GM12878 (cell line): Measurements from ENCODE around the gene CHFR. TPM values are rescaled to one million over a fixed set of nuclear protein-coding genes. Genes with fewer than 3 reads are reported as not detected.
"Not testable (repeated sequence)": the region's sequence is repeated elsewhere in the genome, so short reads cannot be mapped to it uniquely, and the experiment has no call there.

Source experiments
- ATAC-seq: fragments of 200-7000 bp; cut with Tn5 transposase; 3 replicates; pipeline ENCODE4 v1.9.1; 2020; ENCODE audit warnings: mild to moderate bottlenecking, moderate library complexity
- BruUV-seq: library from RNA; stranded (reverse); fragments of 400-500 nt; replicated peaks from 2 replicates; lab custom pipeline; 2021; lab: Mats Ljungman, UMichigan
- CTCF ChIA-PET: fragments of 300-600 bp; sonication (Branson Sonifier 250); formaldehyde crosslinking; extraction: SDS; loops from one replicate; lab custom pipeline; 2021; ENCODE audit warnings: inconsistent platforms; lab: Yijun Ruan, JAX
- POLR2A ChIA-PET: fragments of 350-600 bp; formaldehyde crosslinking; extraction: SDS; loops from one replicate; lab custom pipeline; 2021; ENCODE audit warnings: inconsistent platforms; lab: Charles Lee
- RAD21 ChIA-PET: fragments of 300-600 bp; sonication (Branson Sonifier 250); formaldehyde crosslinking; loops from one replicate; lab custom pipeline; 2023; ENCODE audit warnings: antibody characterized with exemption; ENCODE audit not compliant: unreplicated experiment; lab: Charles Lee
- SMC1A ChIA-PET: fragments of 300-600 bp; sonication (Branson Sonifier 250); formaldehyde crosslinking; loops from one replicate; lab custom pipeline; 2023; ENCODE audit not compliant: unreplicated experiment, uncharacterized antibody; lab: Charles Lee
- DNase-seq: peaks from one replicate; pipeline ENCODE4 v3.0.0-alpha.2; 2011; ENCODE audit warnings: low read depth, low spot score
- FAIRE-seq: peaks from 3 replicates; lab custom pipeline; 2011; peaks lifted over from hg19 to GRCh38; lab: Jason Lieb, UNC
- H2AFZ ChIP-seq: 2 replicates; pipeline ENCODE4 v1.6.0; 2011; ENCODE audit warnings: low read depth, low read length, control low read depth; ENCODE audit not compliant: control insufficient read depth
- H3K27ac ChIP-seq: 2 replicates; pipeline ENCODE4 v1.5.1; 2011; ENCODE audit warnings: control low read depth; ENCODE audit not compliant: control insufficient read depth, insufficient read depth
- H3K27me3 ChIP-seq, 2 experiments: replicated peaks in 1 of 2; 2 replicates each; pipeline versions ENCODE4 v1.6.0 to v1.6.1; 2011; ENCODE audit warnings: low read length in 1 of 2; ENCODE audit not compliant: control insufficient read depth in 2 of 2, insufficient read depth in 2 of 2
- H3K36me3 ChIP-seq, 2 experiments: 2 replicates each; pipeline ENCODE4 v1.5.1; 2011; ENCODE audit warnings: low read length in 1 of 2; ENCODE audit not compliant: control insufficient read depth in 2 of 2, insufficient read depth in 2 of 2
- H3K4me1 ChIP-seq: 2 replicates; pipeline ENCODE4 v1.6.1; 2011; ENCODE audit warnings: mild to moderate bottlenecking, low read length, moderate library complexity, mixed read lengths; ENCODE audit not compliant: control insufficient read depth, insufficient read depth
- H3K4me2 ChIP-seq: 2 replicates; pipeline ENCODE4 v1.6.0; 2011; ENCODE audit warnings: control low read depth; ENCODE audit not compliant: control insufficient read depth, insufficient read depth
- H3K4me3 ChIP-seq: fragments of 200-600 bp; sonication (generic); 2 replicates; pipeline ENCODE4 v1.5.1; 2016
- H3K79me2 ChIP-seq: 2 replicates; pipeline ENCODE4 v1.6.0; 2011; ENCODE audit warnings: low read length; ENCODE audit not compliant: control insufficient read depth, insufficient read depth
- H3K9ac ChIP-seq: 2 replicates; pipeline ENCODE4 v1.8.0; 2011; ENCODE audit warnings: low read length, control low read depth, mixed read lengths; ENCODE audit not compliant: control insufficient read depth, insufficient read depth
- H3K9me3 ChIP-seq: replicated peaks from 3 replicates; pipeline ENCODE4 v1.5.1; 2011; ENCODE audit warnings: mild to moderate bottlenecking, low read length; ENCODE audit not compliant: control insufficient read depth, insufficient read depth
- H4K20me1 ChIP-seq: 2 replicates; pipeline ENCODE4 v1.6.0; 2011; ENCODE audit not compliant: control insufficient read depth, insufficient read depth
- CTCF ChIP-seq, 3 experiments: IDR thresholded peaks in 2 of 3; conservative IDR thresholded peaks in 1 of 3; 2 replicates each; pipeline ENCODE4 v1.5.1; 2011; ENCODE audit warnings: low read depth in 3 of 3, low read length in 3 of 3, mild to moderate bottlenecking in 3 of 3, control low read depth in 2 of 3, moderate library complexity in 2 of 3, inconsistent platforms in 1 of 3, mixed read lengths in 1 of 3; ENCODE audit not compliant: control insufficient read depth in 2 of 3, insufficient read depth in 1 of 3; ENCODE audit errors: extremely low read depth in 1 of 3
- RAD21 ChIP-seq: IDR thresholded peaks from 2 replicates; pipeline ENCODE4 v1.6.1; 2011; ENCODE audit warnings: mild to moderate bottlenecking, low read depth, low read length, moderate library complexity; ENCODE audit not compliant: insufficient read depth
- SMC3 ChIP-seq: IDR thresholded peaks from 2 replicates; pipeline ENCODE4 v1.6.1; 2011; ENCODE audit warnings: low read length, improper control_type of control experiment, borderline replicate concordance
- WGBS: methylation state at CpG from one replicate; pipeline ENCODE4 v1.1.6; 2016; ENCODE audit warnings: low lambda C conversion rate; ENCODE audit not compliant: insufficient replicate concordance, insufficient coverage; ENCODE audit errors: missing lambda C conversion rate; 5-methylcytosine and 5-hydroxymethylcytosine counted together
- in situ Hi-C: fragments of 300-500 bp; cut with MboI; formaldehyde crosslinking; loops from 9 replicates; pipeline ENCODE4 v1.14.3; 2018; ENCODE audit warnings: mixed read lengths
- intact Hi-C: fragments of 100-400 bp; cut with micrococcal nuclease; formaldehyde crosslinking; loops from one replicate; pipeline ENCODE4 v1.14.2; 2022; ENCODE audit not compliant: unreplicated experiment
- polyA plus RNA-seq, 11 experiments: library from polyadenylated mRNA; depleted of rRNA in 4 of 11; unstranded in 6 of 11; stranded (reverse) in 5 of 11; fragments of >200 nt; fragmentation: Nextera tagmentation in 4 of 11; fragmentation: Illumina TruSeq in 1 of 11; extraction: Ambion mirVana in 4 of 11; extraction: Trizol in 1 of 11; gene quantifications; 1 replicate in 1 of 11; 2 replicates in 10 of 11; pipeline versions ENCODE4 v1.2.1 to v1.2.3, GENCODE V29; 2011 to 2016; ENCODE audit warnings: inconsistent platforms in 2 of 11, missing spikeins in 2 of 11, low read depth in 1 of 11
- total RNA-seq, 4 experiments: library from RNA; depleted of rRNA in 3 of 4; stranded (reverse); fragments of >200 nt in 3 of 4; fragmentation: Illumina TruSeq in 1 of 4; extraction: Trizol in 1 of 4; gene quantifications; 2 replicates each; pipeline versions ENCODE4 v1.2.1 to v1.2.3, GENCODE V29; 2013 to 2021
- TF ChIP-seq, protein P1 (sequence below): fragments of 450-650 bp; IDR thresholded peaks from 2 replicates; pipeline ENCODE4 v1.6.1; 2017; ENCODE audit warnings: mild to moderate bottlenecking

The CHFR gene
- total and polyA plus RNA-seq, 10 of the 15 experiments (the other 5 are each of a cell fraction or from before 2014, with no cell fraction given) = 1.1 to 49.4 (median 34.4) TPM

GRCh38 chr12:132812631-132813305 is 74.6 kb downstream of the CHFR start (continued):
- TF ChIP-seq, protein P1, sequence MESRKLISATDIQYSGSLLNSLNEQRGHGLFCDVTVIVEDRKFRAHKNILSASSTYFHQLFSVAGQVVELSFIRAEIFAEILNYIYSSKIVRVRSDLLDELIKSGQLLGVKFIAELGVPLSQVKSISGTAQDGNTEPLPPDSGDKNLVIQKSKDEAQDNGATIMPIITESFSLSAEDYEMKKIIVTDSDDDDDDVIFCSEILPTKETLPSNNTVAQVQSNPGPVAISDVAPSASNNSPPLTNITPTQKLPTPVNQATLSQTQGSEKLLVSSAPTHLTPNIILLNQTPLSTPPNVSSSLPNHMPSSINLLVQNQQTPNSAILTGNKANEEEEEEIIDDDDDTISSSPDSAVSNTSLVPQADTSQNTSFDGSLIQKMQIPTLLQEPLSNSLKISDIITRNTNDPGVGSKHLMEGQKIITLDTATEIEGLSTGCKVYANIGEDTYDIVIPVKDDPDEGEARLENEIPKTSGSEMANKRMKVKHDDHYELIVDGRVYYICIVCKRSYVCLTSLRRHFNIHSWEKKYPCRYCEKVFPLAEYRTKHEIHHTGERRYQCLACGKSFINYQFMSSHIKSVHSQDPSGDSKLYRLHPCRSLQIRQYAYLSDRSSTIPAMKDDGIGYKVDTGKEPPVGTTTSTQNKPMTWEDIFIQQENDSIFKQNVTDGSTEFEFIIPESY = no peak

GRCh38 chr12:132809391-132809790 is 78.0 kb downstream of the CHFR start:
- H2AFZ ChIP-seq, H3K27me3 ChIP-seq, H3K9ac ChIP-seq, RAD21 ChIA-PET, H3K4me1 ChIP-seq, FAIRE-seq, SMC1A ChIA-PET, DNase-seq, POLR2A ChIA-PET, in situ Hi-C loops, H3K4me3 ChIP-seq, H3K27ac ChIP-seq, H3K4me2 ChIP-seq, H3K79me2 ChIP-seq, BruUV-seq, H3K9me3 ChIP-seq, intact Hi-C loops, H4K20me1 ChIP-seq, ATAC-seq: not testable (repeated sequence)
- CTCF ChIA-PET = interaction anchor here (1.2 to 1.3 kb wide), 2 partner anchors 13 to 37 kb away, joined by 3 to 4 read pairs; no protein-coding TSS in a partner anchor
- peaks cover 22 to 34% of the 10 kb centered on the region in 2 experiments for H3K36me3 ChIP-seq
- WGBS = 65% methylated on average over 10 of the region's 13 CpGs
- peak; percentile 13; the same call in 1 of the 2 replicates for TF ChIP-seq SMC3
- TF ChIP-seq, protein P1 = peak; percentile 80; the same call in 1 of the 2 replicates
- TF ChIP-seq CTCF (IDR thresholded peaks at IDR 0.05 in 2 of 3, conservative IDR thresholded peaks at IDR 0.05 in 1 of 3; ENCODE audit: control insufficient read depth in 2 of 3, extremely low read depth in 1 of 3, insufficient read depth in 1 of 3, low read depth in 3 of 3, low read length in 3 of 3) = peak; percentile 18 to 45 (median 28); a peak in 4 of 6 replicates
- TF ChIP-seq RAD21 = peak; percentile 32; the same call in 1 of the 2 replicates
